ENCODE measurements around the gene MEFV. TPM values are rescaled to one million over a fixed set of nuclear protein-coding genes. Genes with fewer than 3 reads are reported as not detected.

Gene MEFV
- total RNA-seq, 2 experiments from 2014 or later, result 0.27 TPM; not detected in 1

DNA sequence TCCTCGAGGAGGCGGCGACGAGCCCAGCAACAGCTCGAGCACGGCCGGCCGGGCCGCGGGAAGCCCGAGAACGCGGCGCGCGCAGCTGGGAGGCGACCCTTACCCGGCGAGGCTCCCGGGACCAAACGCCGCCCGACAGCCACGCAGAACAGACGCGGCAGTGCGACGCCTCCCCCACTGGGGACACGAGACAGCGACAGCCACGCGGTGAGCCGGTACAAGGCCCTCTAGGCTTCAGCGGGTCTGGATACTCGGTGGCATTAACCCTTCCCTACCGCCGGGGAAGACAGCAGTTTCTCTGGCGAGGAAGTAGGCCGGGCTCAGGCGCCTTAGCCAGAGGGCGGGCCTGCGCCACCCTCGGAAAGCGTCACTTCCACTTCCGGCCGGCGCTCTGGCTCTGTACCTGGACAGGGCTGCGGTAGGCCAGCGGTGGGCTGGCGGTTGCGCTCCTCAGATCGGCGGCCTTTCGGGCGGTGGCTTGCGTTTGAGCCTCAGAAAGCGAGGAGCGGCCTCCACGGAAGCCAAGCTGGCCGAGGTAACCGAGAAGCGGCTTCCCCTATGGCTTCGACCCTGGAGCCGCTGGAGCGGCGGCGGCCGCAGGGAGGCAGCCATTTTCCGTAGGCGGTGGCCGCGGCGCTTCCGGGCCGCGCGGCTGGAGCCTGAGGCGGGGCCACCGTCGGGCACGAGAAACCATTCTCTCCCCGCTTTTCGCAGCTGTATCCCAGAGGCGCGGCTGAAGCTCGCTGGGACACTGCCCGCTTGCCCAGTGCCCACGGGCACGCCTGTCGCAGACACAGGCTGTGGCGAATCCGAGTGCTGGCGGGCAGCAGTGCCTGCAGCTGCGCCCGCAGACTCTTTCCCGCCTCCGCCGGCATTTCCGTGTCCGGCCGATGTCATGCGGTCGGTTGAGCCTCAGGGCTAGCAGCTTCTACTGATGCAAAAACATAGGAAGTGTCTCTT is 49.0 kb upstream of the MEFV start, which contains the start of the genes TIGD7 and ZNF75A:
TIGD7 (minus strand) TSS at position 322 of the 960 bp plus-strand sequence. CDS start 4,816 bp downstream, outside the sequence.
ZNF75A (plus strand) TSS at position 389 of the 960 bp plus-strand sequence. CDS start 2,932 bp downstream, outside the sequence.
- POLR2A ChIA-PET, result no interaction called here
- Histone ChIP-seq H2AFZ (ENCODE audit: low read length) (no peak within 1 kb of the TSS), H3K4me3 (ENCODE audit: low read depth, low read length, poor library complexity, severe bottlenecking) (no peak within 1 kb of the TSS)

DNA sequence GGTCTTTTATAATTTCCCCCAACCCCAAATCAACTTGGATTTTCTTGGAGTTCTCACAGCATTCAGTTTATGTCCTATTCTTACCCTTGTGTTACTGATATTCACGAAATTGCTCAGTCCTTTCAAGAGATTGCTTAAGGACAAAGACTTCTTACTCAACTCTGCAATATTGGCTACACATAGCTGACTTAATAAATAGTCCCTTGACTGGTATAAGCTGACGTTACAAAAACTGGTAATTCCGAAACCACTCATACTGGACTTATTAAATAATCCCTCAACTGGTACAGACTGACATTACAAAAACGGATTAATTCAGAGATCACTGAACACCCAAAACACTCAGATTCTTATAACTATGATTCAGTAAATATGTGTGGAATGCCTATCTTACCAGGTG is 47.9 kb upstream of the MEFV start:
- POLR2A ChIA-PET, result no interaction called here
- CTCF ChIA-PET (ENCODE audit: unreplicated experiment), result no interaction called here
- Histone ChIP-seq H3K36me3 (ENCODE audit: insufficient read depth, low read length) (peaks cover 11% of the 10 kb centered on the region; the same call in 1 of the 2 replicates), H3K4me1 (ENCODE audit: insufficient read depth, low read length, poor library complexity, severe bottlenecking) (no peaks in the 10 kb centered on the region), H3K9me3 (ENCODE audit: low read length) (no peaks in the 10 kb centered on the region), H3K79me2 (ENCODE audit: insufficient read depth, low read depth, low read length) (no peaks in the 10 kb centered on the region), H3K4me3 (ENCODE audit: low read depth, low read length, poor library complexity, severe bottlenecking) (no peak overlapping the region), H4K20me1 (ENCODE audit: insufficient read depth, low read length) (no peaks in the 10 kb centered on the region), H3K9me2 (ENCODE audit: insufficient read depth, low read length) (no peaks in the 10 kb centered on the region), H3K4me2 (ENCODE audit: low read length) (no peak overlapping the region), H2AFZ (ENCODE audit: low read length) (no peak overlapping the region), H3K27ac (ENCODE audit: low read depth, low read length, poor library complexity, severe bottlenecking) (no peak overlapping the region)
- no peak for DNase-seq (ENCODE audit: low spot score)
- TF ChIP-seq, protein P1, sequence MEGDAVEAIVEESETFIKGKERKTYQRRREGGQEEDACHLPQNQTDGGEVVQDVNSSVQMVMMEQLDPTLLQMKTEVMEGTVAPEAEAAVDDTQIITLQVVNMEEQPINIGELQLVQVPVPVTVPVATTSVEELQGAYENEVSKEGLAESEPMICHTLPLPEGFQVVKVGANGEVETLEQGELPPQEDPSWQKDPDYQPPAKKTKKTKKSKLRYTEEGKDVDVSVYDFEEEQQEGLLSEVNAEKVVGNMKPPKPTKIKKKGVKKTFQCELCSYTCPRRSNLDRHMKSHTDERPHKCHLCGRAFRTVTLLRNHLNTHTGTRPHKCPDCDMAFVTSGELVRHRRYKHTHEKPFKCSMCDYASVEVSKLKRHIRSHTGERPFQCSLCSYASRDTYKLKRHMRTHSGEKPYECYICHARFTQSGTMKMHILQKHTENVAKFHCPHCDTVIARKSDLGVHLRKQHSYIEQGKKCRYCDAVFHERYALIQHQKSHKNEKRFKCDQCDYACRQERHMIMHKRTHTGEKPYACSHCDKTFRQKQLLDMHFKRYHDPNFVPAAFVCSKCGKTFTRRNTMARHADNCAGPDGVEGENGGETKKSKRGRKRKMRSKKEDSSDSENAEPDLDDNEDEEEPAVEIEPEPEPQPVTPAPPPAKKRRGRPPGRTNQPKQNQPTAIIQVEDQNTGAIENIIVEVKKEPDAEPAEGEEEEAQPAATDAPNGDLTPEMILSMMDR (conservative IDR thresholded peaks at IDR 0.05; ENCODE audit: low read length), result no peak
- TF ChIP-seq EZH2phosphoT487 (IDR thresholded peaks at IDR 0.05; ENCODE audit: borderline replicate concordance, low read depth, low read length), result no peak
- intact Hi-C loops (cut with micrococcal nuclease; ENCODE audit: unreplicated experiment), result no loop called here
- no TSS peak for BruUV-seq (replicated peaks)

More for the DNA sequence above, 49.0 kb upstream of the MEFV start, which contains the start of the genes TIGD7 and ZNF75A:
- CTCF ChIA-PET (ENCODE audit: unreplicated experiment), result no interaction called here
- 0 out of 2 replicates have a peak, but pooled peaks cover 2% of the 10 kb centered on the region for H3K36me3 ChIP-seq (ENCODE audit: insufficient read depth, low read length)
- no peaks in the 10 kb centered on the region for H3K9me2 ChIP-seq (ENCODE audit: insufficient read depth, low read length)
- BruUV-seq (replicated peaks), result no TSS peak
- H3K4me1 ChIP-seq (ENCODE audit: insufficient read depth, low read length, poor library complexity, severe bottlenecking), result no peaks in the 10 kb centered on the region
- intact Hi-C loops (cut with micrococcal nuclease; ENCODE audit: unreplicated experiment), result no loop called here
- TF ChIP-seq EZH2phosphoT487 (IDR thresholded peaks at IDR 0.05; ENCODE audit: borderline replicate concordance, low read depth, low read length), result no peak
- TF ChIP-seq, protein P1 (conservative IDR thresholded peaks at IDR 0.05; ENCODE audit: low read length), result no peak
- peak within 1 kb of the TSS; percentile 14; the same call in 1 of the 2 replicates for H3K4me2 ChIP-seq (ENCODE audit: low read length)
- no peaks in the 10 kb centered on the region for H3K9me3 ChIP-seq (ENCODE audit: low read length)
- H3K27ac ChIP-seq (ENCODE audit: low read depth, low read length, poor library complexity, severe bottlenecking), result no peak within 1 kb of the TSS
- no peak for DNase-seq (ENCODE audit: low spot score)
- H4K20me1 ChIP-seq (ENCODE audit: insufficient read depth, low read length), result no peaks in the 10 kb centered on the region
- no peaks in the 10 kb centered on the region for H3K79me2 ChIP-seq (ENCODE audit: insufficient read depth, low read depth, low read length)
